GM10266 (cell line): ENCODE measurements around the gene MST1.

Source experiments
- DNase-seq: peaks from one replicate; pipeline ENCODE4 v3.0.0; 2012; ENCODE audit errors: extremely low spot score
- TF ChIP-seq, protein P1 (sequence below): IDR thresholded peaks from 2 replicates; pipeline ENCODE4 v1.5.1; 2012; ENCODE audit warnings: mild to moderate bottlenecking, low read depth; ENCODE audit not compliant: control insufficient read depth, insufficient read depth; ENCODE audit errors: missing control alignments

Gene MST1

DNA sequence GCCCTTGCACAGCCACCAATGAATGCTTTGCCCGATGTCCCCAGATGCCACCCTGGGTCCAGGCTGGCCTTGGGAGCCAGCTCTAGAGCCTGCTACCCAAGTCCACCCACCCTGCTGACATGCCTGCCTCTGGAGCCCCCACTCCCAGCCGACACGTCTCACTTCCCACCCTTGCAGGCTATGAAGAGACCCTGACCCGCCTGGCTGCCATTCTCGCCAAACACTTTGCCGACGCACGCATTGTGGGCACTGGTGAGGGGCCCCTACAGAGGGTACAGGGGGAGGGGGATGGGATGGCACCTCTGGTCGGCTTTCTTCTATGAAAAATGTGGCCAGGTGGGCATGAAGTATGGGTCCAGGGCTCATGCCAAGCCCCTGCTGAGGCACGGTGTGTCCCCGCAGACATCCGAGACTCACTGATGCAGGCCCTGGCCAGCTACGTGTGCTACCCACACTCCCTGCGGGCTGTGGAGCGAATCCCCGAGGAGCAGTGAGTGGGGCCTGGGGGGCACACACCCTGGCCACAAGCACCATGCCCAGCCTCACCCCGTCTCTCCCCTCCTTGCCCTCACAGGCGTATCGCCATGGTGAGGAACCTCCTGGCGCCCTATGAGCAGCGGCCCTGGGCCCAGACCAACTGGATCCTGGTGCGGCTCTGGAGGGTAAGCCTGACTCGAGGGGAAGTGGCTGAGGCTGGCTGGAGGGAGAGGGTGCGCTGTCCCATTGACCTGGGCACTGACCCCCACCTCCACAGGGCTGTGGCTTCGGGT, 24.2 kb upstream of the MST1 start:
- TF ChIP-seq, protein P1, sequence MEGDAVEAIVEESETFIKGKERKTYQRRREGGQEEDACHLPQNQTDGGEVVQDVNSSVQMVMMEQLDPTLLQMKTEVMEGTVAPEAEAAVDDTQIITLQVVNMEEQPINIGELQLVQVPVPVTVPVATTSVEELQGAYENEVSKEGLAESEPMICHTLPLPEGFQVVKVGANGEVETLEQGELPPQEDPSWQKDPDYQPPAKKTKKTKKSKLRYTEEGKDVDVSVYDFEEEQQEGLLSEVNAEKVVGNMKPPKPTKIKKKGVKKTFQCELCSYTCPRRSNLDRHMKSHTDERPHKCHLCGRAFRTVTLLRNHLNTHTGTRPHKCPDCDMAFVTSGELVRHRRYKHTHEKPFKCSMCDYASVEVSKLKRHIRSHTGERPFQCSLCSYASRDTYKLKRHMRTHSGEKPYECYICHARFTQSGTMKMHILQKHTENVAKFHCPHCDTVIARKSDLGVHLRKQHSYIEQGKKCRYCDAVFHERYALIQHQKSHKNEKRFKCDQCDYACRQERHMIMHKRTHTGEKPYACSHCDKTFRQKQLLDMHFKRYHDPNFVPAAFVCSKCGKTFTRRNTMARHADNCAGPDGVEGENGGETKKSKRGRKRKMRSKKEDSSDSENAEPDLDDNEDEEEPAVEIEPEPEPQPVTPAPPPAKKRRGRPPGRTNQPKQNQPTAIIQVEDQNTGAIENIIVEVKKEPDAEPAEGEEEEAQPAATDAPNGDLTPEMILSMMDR, result no peak
- DNase-seq, result no peak

DNA sequence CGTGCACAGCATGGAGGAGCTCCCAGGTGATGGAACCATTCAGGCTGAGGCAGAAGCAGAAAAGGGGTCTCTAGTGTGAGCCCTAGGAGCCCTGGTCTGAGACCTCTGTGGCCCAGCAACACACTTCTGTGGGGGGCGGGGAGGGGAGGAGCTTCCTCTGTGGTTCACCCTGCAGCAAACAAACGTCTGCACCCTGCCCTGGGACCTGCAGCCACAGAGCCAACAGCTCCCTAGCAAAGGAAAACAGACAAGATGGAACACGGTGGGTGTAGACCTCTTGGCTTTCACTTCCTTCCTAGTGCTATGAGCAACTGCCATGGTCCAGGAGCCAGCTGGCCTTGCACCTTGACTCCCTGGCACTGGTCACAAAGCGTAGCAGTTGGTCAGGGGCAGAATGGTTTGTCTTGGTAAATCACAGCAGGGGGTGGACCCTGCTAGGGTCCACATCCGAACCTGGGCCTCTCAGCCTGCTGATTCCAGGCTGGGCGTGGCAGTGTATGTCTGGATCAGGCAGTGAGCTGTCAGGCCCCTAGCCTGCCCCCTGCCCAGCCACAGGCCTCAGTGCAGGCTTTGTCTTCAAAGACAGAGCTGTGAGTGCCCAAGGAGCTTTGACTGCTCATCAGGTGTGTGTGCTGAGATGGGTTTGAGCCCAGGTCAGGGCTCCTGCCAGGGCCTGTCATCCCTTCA, 23.5 kb upstream of the MST1 start:
- TF ChIP-seq, protein P1, result no peak
- no peak for DNase-seq

DNA sequence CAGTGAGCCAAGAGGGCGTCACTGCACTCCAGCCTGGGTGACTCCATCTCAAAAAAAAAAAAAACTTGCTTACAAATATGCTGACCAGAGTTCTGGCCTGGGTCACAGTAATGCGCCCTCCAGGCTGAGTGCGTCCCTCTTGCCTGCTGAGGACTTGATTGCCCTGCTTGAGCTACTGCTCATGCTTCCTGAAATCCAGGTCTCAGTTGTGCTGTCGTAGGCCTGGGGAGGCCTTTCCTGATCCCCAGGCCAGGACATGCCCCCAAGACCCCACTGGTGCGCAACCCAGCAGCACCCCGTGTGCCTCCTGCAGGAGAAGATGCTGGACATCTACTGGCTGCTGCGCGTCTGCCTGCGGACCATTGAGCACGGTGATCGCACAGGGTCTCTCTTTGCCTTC, 22.9 kb upstream of the MST1 start:
- TF ChIP-seq, protein P1, result no peak
- no peak for DNase-seq

DNA sequence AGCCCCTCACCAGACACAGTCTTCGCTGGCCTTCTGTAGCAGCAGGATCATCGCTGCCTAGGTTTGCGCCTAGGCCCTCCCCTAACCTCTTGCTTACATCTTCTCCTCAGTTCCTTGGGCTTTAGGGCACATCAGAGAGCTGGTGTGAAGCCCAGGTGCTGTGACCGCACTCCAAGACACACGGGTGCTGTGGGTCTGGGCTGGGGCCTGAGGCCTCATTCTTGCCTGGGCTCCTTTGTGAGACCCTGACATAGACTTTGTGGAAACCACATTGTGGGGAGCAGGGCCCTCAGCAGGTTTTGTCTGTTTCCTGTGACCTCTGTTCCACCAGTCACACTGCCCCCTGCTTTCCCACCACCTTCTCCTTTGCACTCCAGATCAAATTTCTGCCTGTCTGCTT, 22.2 kb upstream of the MST1 start:
- TF ChIP-seq, protein P1, result no peak
- DNase-seq, result no peak

DNA sequence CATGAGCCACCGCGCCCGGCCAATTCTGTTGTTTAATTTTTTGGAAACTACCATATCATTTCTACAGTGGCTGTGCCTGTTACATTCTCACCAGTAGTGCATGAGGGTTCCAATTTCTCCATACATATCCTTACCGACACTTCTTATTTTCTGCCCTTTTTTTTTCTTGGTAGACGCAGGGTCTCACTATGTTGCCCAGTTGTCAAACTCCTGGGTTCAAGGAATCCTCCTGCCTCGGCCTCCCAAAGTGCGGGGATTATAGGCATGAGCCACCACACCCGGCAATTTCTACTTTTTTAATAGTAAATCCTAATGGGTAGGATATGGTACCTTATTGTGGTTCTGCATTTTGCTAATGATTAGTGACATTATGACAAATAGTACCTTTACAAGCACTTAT, 20.6 kb upstream of the MST1 start:
- DNase-seq, result no peak
- TF ChIP-seq, protein P1, result no peak

DNA sequence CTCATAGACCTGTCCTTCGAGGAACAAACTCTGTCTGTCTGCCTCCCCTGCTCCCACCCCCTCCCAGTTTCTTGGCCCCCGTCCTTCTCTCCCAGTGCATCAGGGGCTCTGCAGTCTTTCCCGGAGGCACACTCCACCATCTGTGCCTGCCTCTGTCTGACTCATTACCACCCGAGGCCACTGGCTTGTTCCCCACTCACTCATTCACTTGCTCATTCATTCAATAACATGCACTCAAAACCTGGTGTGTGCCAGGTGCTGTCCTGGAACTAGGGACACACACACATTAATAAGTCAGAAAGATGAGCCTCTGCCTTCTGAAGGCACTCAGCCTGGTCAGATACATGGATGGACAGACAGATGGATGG, 17.8 kb upstream of the MST1 start:
- DNase-seq, result no peak
- TF ChIP-seq, protein P1, result no peak

DNA sequence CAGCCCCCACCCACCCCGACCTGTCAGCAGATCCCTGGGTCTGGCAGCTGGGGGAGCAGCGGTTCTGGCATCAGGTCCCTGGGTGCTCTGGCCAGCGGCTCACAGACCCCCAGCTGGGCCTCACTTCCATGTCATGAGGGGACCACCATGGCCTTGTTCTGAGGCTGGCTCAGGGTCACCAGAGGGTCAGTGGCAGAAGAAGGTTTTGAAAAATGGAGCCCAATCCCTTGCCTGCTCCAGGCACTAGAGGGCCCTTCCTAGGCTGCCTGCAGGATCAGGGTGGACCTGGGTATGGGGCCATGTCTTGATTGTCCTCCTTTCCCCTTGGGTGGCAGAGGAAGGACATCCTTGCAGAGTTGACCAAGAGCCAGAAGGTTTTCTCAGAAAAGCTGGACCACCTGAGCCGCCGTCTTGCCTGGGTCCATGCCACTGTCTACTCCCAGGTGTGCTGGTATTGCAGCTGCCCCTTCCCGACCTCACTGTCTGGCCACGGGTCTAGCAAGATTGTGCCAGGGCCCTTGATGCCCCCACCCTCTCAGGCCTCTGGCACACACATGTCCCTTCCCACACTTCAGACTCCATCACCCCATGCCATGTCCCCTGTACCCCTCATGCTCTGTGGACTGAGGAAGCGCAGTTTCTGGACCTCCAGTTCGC, 17.3 kb upstream of the MST1 start:
- no peak for DNase-seq
- TF ChIP-seq, protein P1, result no peak
